ENCODE measurements around the gene CELF2.

CELF2 gene

DNA sequence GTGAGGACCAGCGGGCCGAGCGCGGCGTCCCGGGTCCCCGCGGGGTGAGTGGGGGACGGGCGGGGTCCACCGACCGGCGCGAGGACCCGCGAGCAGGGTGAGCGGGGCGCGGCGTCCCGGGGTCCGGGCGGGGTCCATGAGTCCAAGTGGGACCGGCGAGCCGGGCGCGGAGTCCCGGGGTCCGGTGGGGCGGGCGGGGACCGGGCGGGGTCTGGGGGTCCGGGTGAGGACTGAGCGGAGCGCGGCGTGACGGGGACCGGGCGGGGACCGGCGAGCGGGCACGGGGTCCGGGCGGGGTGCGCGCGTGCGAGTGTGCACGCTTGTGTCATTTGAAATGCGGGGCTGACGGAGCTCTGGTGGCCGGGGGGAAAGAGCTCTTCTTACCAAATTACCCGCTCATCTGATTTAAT, 765 bp downstream of the CELF2 start:
- H3K79me2 ChIP-seq (ENCODE audit: insufficient read depth, low read length): no peaks in the 10 kb centered on the region
- H3K36me3 ChIP-seq (ENCODE audit: low read length): no peaks in the 10 kb centered on the region
- no peak overlapping the region for H3K4me2 ChIP-seq (ENCODE audit: low read depth, low read length, poor library complexity, severe bottlenecking)
- no peaks in the 10 kb centered on the region for H3K27me3 ChIP-seq (ENCODE audit: low read length)
- H3K9ac ChIP-seq (ENCODE audit: low read length): no peak overlapping the region
- no peaks in the 10 kb centered on the region for H3F3A ChIP-seq (ENCODE audit: insufficient read depth)
- no peaks in the 10 kb centered on the region for H4K20me1 ChIP-seq (ENCODE audit: low read depth, low read length)
- no peak overlapping the region for H3K27ac ChIP-seq (ENCODE audit: low read depth, low read length)
- H3K4me3 ChIP-seq (ENCODE audit: insufficient read depth, low read length, poor library complexity, severe bottlenecking): no peak overlapping the region
- no peaks in the 10 kb centered on the region for H3K9me3 ChIP-seq (ENCODE audit: insufficient read depth, low read length)
- H2AFZ ChIP-seq (ENCODE audit: low read depth, low read length, severe bottlenecking): no peak overlapping the region
- TF ChIP-seq CTCF (IDR thresholded peaks at IDR 0.05; ENCODE audit: insufficient read depth, low read length, poor library complexity, severe bottlenecking) (no peak), EZH2phosphoT487 (conservative IDR thresholded peaks at IDR 0.05; ENCODE audit: low read length) (no peak)
- no peaks in the 10 kb centered on the region for H3K9me2 ChIP-seq (replicated peaks; ENCODE audit: insufficient read depth, low read length)

DNA sequence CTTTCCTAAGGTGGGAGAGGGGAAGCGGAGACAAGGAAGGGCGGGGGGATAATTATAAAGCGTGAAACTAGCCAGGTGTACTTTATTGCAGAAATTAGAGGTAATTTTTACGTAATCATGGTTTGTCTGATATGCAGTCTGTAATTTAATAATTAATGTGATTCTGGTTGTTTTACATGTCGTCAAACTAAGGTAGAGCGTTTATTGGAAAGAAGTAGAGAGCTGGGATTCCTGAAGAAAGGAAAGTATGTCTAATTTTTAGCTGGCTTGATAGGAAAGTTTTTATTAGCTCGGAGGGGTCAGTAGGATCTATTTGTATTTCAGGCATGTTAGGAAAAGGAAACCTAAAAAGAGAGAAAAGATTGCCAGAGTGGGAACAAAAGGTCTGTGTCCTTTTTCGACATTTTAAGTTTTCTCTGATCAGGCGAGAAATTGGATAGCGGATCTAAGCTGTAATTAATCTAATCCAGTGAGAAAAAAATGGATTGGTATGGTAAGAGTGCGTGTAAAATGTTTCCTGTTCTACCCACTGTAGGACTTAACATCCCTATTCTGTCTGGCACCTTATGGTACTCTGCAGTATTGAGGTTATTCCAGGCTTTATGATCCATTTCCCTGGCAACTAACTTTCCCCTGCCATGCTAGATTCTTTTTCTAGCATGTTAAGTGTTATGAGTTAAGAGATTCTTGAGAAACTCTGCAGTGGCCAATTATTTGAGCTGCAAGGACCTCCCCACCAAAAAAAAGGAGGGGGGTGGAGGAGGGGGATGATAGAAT, 1.4 kb downstream of the CELF2 start:
- Histone ChIP-seq H3K9me3 (ENCODE audit: insufficient read depth, low read length) (no peaks in the 10 kb centered on the region), H3K9ac (ENCODE audit: low read length) (no peak overlapping the region), H3K9me2 (replicated peaks; ENCODE audit: insufficient read depth, low read length) (no peaks in the 10 kb centered on the region), H3F3A (ENCODE audit: insufficient read depth) (no peaks in the 10 kb centered on the region), H3K79me2 (ENCODE audit: insufficient read depth, low read length) (no peaks in the 10 kb centered on the region), H2AFZ (ENCODE audit: low read depth, low read length, severe bottlenecking) (no peak overlapping the region), H3K4me2 (ENCODE audit: low read depth, low read length, poor library complexity, severe bottlenecking) (no peak overlapping the region), H3K27ac (ENCODE audit: low read depth, low read length) (no peak overlapping the region), H3K36me3 (ENCODE audit: low read length) (no peaks in the 10 kb centered on the region), H4K20me1 (ENCODE audit: low read depth, low read length) (no peaks in the 10 kb centered on the region), H3K27me3 (ENCODE audit: low read length) (no peaks in the 10 kb centered on the region), H3K4me3 (ENCODE audit: insufficient read depth, low read length, poor library complexity, severe bottlenecking) (no peak overlapping the region)
- TF ChIP-seq EZH2phosphoT487 (conservative IDR thresholded peaks at IDR 0.05; ENCODE audit: low read length) (no peak), CTCF (IDR thresholded peaks at IDR 0.05; ENCODE audit: insufficient read depth, low read length, poor library complexity, severe bottlenecking) (no peak)

DNA sequence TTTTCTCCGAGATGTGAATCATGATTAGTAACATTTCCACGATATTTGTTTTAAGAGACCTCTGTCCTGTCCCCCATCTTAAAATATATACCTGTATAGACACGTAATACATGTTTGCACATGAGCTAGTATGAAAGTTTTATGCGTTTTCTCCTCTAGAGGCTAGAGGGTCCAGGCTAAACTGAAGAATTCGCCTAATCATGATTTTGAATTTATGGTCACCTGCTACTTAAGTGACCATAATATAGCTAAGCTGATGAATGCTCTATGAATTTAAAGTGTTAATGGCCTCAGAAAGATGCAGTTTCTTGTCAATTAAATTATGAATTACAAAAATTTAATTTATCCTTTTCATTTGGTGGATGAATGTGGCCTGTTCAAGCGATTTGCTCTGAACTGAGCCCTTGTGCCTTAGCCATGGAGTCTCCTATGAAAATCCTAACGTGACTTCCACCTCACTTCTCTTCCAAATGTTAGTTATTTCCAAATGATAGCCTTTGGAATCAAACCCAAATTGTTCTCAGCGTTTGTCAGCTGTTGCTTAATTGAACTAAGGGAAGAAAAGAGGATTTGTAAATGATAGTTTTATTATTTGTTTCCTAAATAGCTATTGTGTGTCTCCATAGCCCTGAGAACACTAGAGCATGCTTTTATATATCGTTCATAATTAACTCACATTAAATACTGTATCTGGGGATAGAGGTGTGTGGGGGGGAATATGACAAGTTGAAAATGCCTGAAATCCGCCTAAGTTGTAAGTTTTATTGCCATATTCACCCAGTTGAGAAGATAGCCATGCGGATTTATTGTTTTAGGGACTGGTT, 2.3 kb downstream of the CELF2 start:
- no peak overlapping the region for H2AFZ ChIP-seq (ENCODE audit: low read depth, low read length, severe bottlenecking)

More for the DNA sequence above, 2.3 kb downstream of the CELF2 start:
- no peaks in the 10 kb centered on the region for H3K9me3 ChIP-seq (ENCODE audit: insufficient read depth, low read length)
- no peak overlapping the region for H3K4me2 ChIP-seq (ENCODE audit: low read depth, low read length, poor library complexity, severe bottlenecking)
- H4K20me1 ChIP-seq (ENCODE audit: low read depth, low read length): no peaks in the 10 kb centered on the region
- no peak for TF ChIP-seq EZH2phosphoT487 (conservative IDR thresholded peaks at IDR 0.05; ENCODE audit: low read length)
- TF ChIP-seq CTCF (IDR thresholded peaks at IDR 0.05; ENCODE audit: insufficient read depth, low read length, poor library complexity, severe bottlenecking): no peak
- H3K4me3 ChIP-seq (ENCODE audit: insufficient read depth, low read length, poor library complexity, severe bottlenecking): no peak overlapping the region
- no peak overlapping the region for H3K27ac ChIP-seq (ENCODE audit: low read depth, low read length)
- no peak overlapping the region for H3K9ac ChIP-seq (ENCODE audit: low read length)
- no peaks in the 10 kb centered on the region for H3K79me2 ChIP-seq (ENCODE audit: insufficient read depth, low read length)
- H3K9me2 ChIP-seq (replicated peaks; ENCODE audit: insufficient read depth, low read length): no peaks in the 10 kb centered on the region
- H3K36me3 ChIP-seq (ENCODE audit: low read length): no peaks in the 10 kb centered on the region
- H3K27me3 ChIP-seq (ENCODE audit: low read length): no peaks in the 10 kb centered on the region
- no peaks in the 10 kb centered on the region for H3F3A ChIP-seq (ENCODE audit: insufficient read depth)

Data from SU-DHL-6 (cell line).